ENCODE data around the gene DCLRE1B.

Gene DCLRE1B

GRCh38 chr1:113924473-113924872, 19.3 kb downstream of the DCLRE1B start:
- Histone ChIP-seq H3K36me3 (ENCODE audit: insufficient read depth, insufficient read length, low read length) (no peaks in the 10 kb centered on the region), H3K9me3 (ENCODE audit: insufficient read depth, low read length) (no peaks in the 10 kb centered on the region)

GRCh38 chr1:113928187-113928930, 23.2 kb downstream of the DCLRE1B start:
- H3K4me3 ChIP-seq (ENCODE audit: insufficient read length, low read depth), result peak overlapping the region; percentile 84
- H3K9me3 ChIP-seq (ENCODE audit: insufficient read depth, low read length), result no peaks in the 10 kb centered on the region
- DNase-seq (ENCODE audit: low read depth, low spot score), result no peak
- no peaks in the 10 kb centered on the region for H3K36me3 ChIP-seq (ENCODE audit: insufficient read depth, insufficient read length, low read length)
- H3K4me1 ChIP-seq (ENCODE audit: insufficient read depth, insufficient read length), result no peaks in the 10 kb centered on the region
- TF ChIP-seq YY1 (IDR thresholded peaks at IDR 0.05; ENCODE audit: insufficient read depth, insufficient read length) (no peak), ZNF274 (IDR thresholded peaks at IDR 0.05; ENCODE audit: low read depth, low read length) (no peak), SUZ12 (IDR thresholded peaks at IDR 0.05; ENCODE audit: extremely low read depth, insufficient read depth, insufficient read length) (no peak)
- no peaks in the 10 kb centered on the region for H3K27me3 ChIP-seq (ENCODE audit: insufficient read depth, insufficient read length)
- H3K9ac ChIP-seq (ENCODE audit: insufficient read length, low read depth), result peak overlapping the region; percentile 84

More at GRCh38 chr1:113924473-113924872, 19.3 kb downstream of the DCLRE1B start:
- DNase-seq (ENCODE audit: low read depth, low spot score), result no peak
- Histone ChIP-seq H3K9ac (ENCODE audit: insufficient read length, low read depth) (no peak overlapping the region), H3K4me1 (ENCODE audit: insufficient read depth, insufficient read length) (no peaks in the 10 kb centered on the region), H3K27me3 (ENCODE audit: insufficient read depth, insufficient read length) (no peaks in the 10 kb centered on the region), H3K4me3 (ENCODE audit: insufficient read length, low read depth) (no peak overlapping the region)
- TF ChIP-seq ZNF274 (IDR thresholded peaks at IDR 0.05; ENCODE audit: low read depth, low read length) (no peak), YY1 (IDR thresholded peaks at IDR 0.05; ENCODE audit: insufficient read depth, insufficient read length) (no peak)

GRCh38 chr1:113928941-113929749, 24.0 kb downstream of the DCLRE1B start, which contains the start of gene HIPK1:
HIPK1 (plus strand) TSS chr1:113929324.
- no peaks in the 10 kb centered on the region for H3K36me3 ChIP-seq (ENCODE audit: insufficient read depth, insufficient read length, low read length)
- H3K9me3 ChIP-seq (ENCODE audit: insufficient read depth, low read length), result no peaks in the 10 kb centered on the region
- H3K9ac ChIP-seq (ENCODE audit: insufficient read length, low read depth), result peak within 1 kb of the TSS; percentile 94
- peak within 1 kb of the TSS; percentile 96 for H3K4me3 ChIP-seq (ENCODE audit: insufficient read length, low read depth)
- DNase-seq (ENCODE audit: low read depth, low spot score), result peak; percentile 89
- H3K27me3 ChIP-seq (ENCODE audit: insufficient read depth, insufficient read length), result no peaks in the 10 kb centered on the region
- TF ChIP-seq SUZ12 (IDR thresholded peaks at IDR 0.05; ENCODE audit: extremely low read depth, insufficient read depth, insufficient read length), result no peak
- peak; percentile 98 for TF ChIP-seq YY1 (IDR thresholded peaks at IDR 0.05; ENCODE audit: insufficient read depth, insufficient read length)
- no peaks in the 10 kb centered on the region for H3K4me1 ChIP-seq (ENCODE audit: insufficient read depth, insufficient read length)

- H3K9me3 ChIP-seq (ENCODE audit: insufficient read depth, low read length), result no peaks in the 10 kb centered on the region
- no peak for DNase-seq (ENCODE audit: low read depth, low spot score)
- no peaks in the 10 kb centered on the region for H3K27me3 ChIP-seq (ENCODE audit: insufficient read depth, insufficient read length)
- H3K4me3 ChIP-seq (ENCODE audit: insufficient read length, low read depth), result peak overlapping the region; percentile 96
- H3K4me1 ChIP-seq (ENCODE audit: insufficient read depth, insufficient read length), result no peaks in the 10 kb centered on the region
- no peaks in the 10 kb centered on the region for H3K36me3 ChIP-seq (ENCODE audit: insufficient read depth, insufficient read length, low read length)
- TF ChIP-seq YY1 (IDR thresholded peaks at IDR 0.05; ENCODE audit: insufficient read depth, insufficient read length) (no peak), ZNF274 (IDR thresholded peaks at IDR 0.05; ENCODE audit: low read depth, low read length) (no peak), SUZ12 (IDR thresholded peaks at IDR 0.05; ENCODE audit: extremely low read depth, insufficient read depth, insufficient read length) (no peak)
- peak overlapping the region; percentile 94 for H3K9ac ChIP-seq (ENCODE audit: insufficient read length, low read depth)
Measured at GRCh38 chr1:113929750-113930498, 24.8 kb downstream of the DCLRE1B start.

- H3K4me1 ChIP-seq (ENCODE audit: insufficient read depth, insufficient read length), result no peaks in the 10 kb centered on the region
- H3K4me3 ChIP-seq (ENCODE audit: insufficient read length, low read depth), result peak overlapping the region; percentile 96
- H3K9ac ChIP-seq (ENCODE audit: insufficient read length, low read depth), result peak overlapping the region; percentile 94
- TF ChIP-seq ZNF274 (IDR thresholded peaks at IDR 0.05; ENCODE audit: low read depth, low read length), result no peak
- no peak for TF ChIP-seq YY1 (IDR thresholded peaks at IDR 0.05; ENCODE audit: insufficient read depth, insufficient read length)
- no peak for TF ChIP-seq SUZ12 (IDR thresholded peaks at IDR 0.05; ENCODE audit: extremely low read depth, insufficient read depth, insufficient read length)
- no peaks in the 10 kb centered on the region for H3K9me3 ChIP-seq (ENCODE audit: insufficient read depth, low read length)
- H3K36me3 ChIP-seq (ENCODE audit: insufficient read depth, insufficient read length, low read length), result no peaks in the 10 kb centered on the region
- H3K27me3 ChIP-seq (ENCODE audit: insufficient read depth, insufficient read length), result no peaks in the 10 kb centered on the region
- DNase-seq (ENCODE audit: low read depth, low spot score), result no peak
Measured at GRCh38 chr1:113930499-113931161, 25.5 kb downstream of the DCLRE1B start.

- Histone ChIP-seq H3K9ac (ENCODE audit: insufficient read length, low read depth) (no peak overlapping the region), H3K4me3 (ENCODE audit: insufficient read length, low read depth) (no peak overlapping the region), H3K4me1 (ENCODE audit: insufficient read depth, insufficient read length) (no peaks in the 10 kb centered on the region), H3K9me3 (ENCODE audit: insufficient read depth, low read length) (no peaks in the 10 kb centered on the region), H3K27me3 (ENCODE audit: insufficient read depth, insufficient read length) (no peaks in the 10 kb centered on the region), H3K36me3 (ENCODE audit: insufficient read depth, insufficient read length, low read length) (no peaks in the 10 kb centered on the region)
- TF ChIP-seq SUZ12 (IDR thresholded peaks at IDR 0.05; ENCODE audit: extremely low read depth, insufficient read depth, insufficient read length) (no peak), ZNF274 (IDR thresholded peaks at IDR 0.05; ENCODE audit: low read depth, low read length) (no peak), YY1 (IDR thresholded peaks at IDR 0.05; ENCODE audit: insufficient read depth, insufficient read length) (no peak)
- no peak for DNase-seq (ENCODE audit: low read depth, low spot score)
Measured at GRCh38 chr1:113931451-113931851, 26.3 kb downstream of the DCLRE1B start.

Measured in NT2/D1 (cell line).